Stimulated activated CD4-positive, alpha-beta T cell treated with anti-CD3 and anti-CD28 coated beads, Interleukin-1b, Interleukin-23, amount 100 ng/mL, for 24 hours (primary cell): Measurements from ENCODE around the gene MARS2.
"Not testable (repeated sequence)": the region's sequence is repeated elsewhere in the genome, so short reads cannot be mapped to it uniquely, and the experiment has no call there.

Experiments
- DNase-seq, 4 experiments: peaks; one replicate each; pipeline ENCODE4 v3.0.0-alpha.2; 2020; ENCODE audit warnings: low read depth in 4 of 4, low spot score in 1 of 4

Gene MARS2

DNA sequence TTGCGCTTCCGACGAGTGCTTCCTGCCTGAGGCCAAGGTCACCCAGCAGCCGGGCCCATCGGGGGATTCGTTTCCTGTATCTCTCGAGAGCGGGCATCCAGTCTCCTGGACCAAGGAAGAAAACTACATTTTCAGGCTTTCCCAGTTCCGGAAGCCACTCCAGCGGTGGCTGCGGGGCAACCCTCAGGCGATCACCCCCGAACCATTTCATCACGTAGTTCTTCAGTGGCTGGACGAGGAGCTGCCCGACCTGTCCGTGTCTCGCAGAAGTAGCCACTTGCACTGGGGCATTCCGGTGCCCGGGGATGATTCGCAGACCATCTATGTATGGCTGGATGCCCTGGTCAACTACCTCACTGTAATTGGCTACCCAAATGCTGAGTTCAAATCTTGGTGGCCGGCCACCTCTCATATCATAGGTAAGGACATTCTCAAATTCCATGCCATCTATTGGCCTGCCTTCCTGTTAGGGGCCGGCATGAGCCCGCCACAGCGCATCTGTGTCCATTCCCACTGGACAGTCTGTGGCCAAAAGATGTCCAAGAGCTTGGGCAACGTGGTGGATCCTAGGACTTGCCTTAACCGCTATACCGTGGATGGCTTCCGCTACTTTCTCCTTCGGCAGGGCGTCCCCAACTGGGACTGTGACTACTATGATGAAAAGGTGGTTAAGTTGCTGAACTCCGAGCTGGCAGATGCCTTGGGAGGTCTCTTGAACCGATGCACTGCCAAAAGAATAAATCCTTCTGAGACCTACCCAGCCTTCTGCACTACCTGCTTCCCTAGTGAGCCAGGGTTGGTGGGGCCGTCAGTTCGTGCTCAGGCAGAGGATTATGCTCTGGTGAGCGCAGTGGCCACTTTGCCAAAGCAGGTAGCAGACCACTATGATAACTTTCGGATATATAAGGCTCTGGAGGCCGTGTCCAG lies 1.0 kb downstream of the MARS2 start:
- DNase-seq, result no peak

DNA sequence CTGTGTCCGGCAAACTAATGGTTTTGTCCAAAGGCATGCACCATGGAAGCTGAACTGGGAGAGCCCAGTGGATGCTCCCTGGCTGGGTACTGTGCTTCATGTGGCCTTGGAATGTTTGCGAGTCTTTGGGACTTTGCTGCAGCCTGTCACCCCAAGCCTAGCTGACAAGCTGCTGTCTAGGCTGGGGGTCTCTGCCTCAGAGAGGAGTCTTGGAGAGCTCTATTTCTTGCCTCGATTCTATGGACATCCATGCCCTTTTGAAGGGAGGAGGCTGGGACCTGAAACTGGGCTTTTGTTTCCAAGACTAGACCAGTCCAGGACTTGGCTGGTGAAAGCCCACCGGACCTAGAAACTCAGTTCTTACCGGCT lies 1.7 kb downstream of the MARS2 start:
- no peak for DNase-seq

DNA sequence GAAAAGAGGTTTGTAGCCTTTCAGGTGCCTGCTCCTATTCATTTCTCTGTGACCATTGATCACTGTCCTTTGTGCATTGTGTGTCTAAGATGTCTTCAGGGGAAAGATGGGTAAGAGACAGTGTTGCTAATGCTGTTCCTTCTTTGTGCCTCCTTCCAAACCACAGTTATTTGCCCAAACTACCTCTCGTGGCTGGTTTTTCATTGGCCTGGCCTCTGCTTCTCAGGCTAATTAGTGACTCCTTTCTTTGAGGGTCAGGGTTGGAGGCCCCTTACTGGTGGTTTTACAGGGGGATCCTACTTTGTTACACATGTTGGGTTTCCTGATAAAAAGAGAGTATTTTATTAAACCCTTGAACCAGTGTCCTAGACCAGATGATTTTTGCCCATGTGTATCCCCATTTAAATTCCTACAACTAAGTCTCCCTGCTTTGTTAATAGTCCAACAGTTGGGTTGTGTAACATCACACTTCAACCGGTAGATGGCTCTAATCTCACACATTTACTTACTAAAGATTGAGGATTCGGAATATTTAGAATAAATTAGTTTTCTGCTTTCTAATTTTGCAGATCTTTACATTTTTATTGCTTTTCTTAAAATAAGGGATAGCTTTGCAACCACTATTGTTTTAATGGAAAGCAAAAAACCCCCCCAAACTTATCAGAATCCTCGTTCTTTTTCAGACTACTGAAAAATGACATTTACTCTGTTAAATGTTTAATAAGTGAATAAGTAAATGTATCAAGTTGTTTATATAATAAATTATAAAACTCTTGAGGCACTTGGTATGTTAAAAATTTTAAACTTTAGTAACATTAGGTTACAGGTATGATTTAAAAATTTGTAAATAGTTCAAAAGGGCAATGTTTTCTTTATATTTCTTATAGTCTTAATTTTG lies 2.4 kb downstream of the MARS2 start:
- DNase-seq, result no peak

DNA sequence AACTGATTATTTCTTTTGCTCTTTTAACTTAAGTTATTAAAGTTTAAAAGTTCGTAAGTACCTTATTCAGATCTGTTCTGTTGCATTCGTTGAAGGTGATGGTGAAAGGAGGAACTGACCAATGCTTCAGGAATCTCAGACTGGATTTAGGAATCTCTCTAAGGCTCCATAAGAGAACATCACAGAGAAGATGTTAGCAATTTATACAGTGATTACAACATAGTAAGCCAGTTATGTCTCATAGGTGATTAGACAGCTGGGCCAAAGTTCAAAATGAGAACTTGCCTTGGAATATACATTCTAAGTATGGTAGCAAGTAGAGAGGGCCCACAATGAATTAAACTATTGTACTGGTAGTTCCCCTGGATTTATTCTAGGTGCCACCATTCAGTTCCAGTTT lies 3.2 kb downstream of the MARS2 start:
- no peak for DNase-seq

DNA sequence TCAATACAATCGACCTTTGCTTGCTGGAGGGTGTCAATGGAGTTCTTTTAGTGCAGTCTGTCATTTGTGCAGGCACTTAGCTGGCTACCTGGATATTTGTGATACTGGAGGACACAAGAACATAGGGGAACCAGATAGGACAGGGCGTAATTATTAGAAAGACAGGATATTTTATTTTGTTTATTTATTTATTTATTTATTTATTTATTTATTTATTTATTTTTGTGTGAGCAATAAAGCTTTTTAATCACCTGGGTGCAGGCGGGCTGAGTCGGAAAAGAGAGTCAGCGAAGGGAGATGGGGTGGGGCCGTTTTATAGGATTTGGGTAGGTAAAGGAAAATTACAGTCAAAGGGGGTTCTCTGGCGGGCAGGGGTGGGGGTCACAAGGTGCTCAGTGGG lies 4.0 kb downstream of the MARS2 start:
- not testable (repeated sequence) for DNase-seq

DNA sequence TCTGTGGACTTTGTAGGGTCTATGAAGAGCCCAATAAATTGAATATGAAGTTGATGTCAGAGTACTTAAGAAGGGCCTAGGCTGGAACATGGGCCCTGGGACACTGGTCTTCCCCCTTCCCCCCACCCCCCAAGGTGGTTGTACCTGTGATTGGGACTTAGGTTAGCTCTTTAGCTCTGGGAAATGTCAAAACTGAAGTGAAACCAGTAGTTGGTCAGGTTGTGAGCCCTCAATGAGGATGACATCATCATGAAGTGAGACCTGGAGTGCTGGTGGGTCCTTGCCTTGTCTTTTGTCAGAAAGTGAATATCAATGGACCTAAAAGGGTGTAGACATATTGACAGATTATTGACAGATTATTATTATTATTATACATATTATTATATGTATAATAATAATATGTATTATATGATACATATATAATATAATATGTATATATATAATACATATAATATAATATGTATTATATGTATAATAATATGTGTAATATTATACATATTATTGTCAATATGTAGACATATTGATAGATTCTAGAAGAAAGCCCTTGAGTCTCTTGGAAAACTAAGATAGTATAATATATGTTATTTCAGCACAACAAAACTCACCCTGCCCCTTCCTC lies 5.4 kb downstream of the MARS2 start:
- DNase-seq, result no peak

DNA sequence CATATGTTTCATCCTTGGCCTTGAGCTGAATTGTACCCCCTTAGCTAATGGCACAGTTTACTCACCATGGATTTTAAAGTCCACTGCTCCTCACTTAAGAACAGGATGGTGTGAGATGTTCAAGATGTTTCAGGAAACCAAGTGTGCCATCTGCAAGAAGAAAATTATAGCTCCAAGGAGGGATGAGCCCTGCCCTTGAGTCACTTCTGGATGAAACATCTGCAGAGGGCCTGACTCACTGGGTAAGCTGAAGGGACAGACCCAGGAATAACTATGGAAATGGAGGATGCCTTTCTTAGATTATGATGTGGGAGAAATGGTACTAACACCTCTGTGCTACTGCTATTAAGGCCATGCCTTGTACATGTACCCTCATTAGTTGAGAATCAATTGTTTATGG lies 6.4 kb downstream of the MARS2 start:
- no peak for DNase-seq

DNA sequence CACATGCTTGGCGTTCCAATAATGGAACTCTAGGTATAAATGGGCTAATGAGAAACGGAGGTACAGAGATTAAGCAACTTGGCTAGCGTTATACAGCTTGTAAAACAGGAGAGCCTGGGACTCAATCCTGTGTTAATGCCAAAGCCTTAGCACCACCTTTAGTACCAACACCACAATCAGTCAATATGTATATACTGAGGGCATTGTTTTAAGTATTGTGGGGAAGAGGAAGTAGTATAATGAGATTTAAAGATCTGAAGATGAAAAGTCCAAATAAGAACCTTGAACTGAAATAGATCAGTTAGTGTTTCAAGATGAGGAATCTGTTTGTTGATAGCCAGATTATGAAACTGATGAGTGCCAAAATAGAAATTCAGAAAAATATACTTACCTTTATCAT lies 8.1 kb downstream of the MARS2 start:
- DNase-seq, result no peak

DNA sequence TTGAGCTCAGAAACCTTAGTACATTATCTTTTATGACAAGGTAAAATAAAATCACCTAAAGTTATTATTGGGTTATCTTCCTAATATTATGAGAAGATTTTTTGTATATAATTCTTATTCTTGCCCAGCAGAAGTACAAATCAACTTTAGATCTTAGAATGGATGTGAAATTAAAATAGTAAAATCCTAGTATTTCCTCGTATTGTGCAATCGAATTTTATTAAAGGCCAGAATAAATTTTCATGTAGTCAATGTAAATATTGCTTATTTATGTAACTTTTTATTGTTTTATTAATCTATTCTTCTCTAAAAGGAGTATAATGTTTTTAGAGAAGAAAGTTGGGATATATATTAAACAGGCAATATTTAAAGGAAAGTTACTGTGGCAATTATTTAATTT lies 12.7 kb downstream of the MARS2 start:
- no peak for DNase-seq

DNA sequence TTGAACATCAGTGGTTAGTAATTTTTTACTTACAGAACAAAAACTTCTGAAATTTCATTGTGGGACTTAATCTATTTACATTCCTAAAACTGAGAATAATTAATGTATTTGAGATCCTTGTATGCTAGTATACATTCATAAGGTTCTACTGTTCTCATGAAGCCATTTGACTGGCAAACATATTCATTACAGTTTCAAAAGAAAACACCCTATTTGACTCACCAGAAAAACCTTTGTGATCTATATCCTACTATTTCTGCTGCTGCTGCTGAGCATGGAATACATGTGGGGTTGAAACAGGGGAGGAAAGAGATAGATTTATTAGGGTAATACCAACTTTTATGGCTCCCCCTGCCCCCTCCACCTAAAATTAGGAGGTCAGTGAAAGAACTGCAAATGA lies 21.8 kb downstream of the MARS2 start:
- no peak for DNase-seq

DNA sequence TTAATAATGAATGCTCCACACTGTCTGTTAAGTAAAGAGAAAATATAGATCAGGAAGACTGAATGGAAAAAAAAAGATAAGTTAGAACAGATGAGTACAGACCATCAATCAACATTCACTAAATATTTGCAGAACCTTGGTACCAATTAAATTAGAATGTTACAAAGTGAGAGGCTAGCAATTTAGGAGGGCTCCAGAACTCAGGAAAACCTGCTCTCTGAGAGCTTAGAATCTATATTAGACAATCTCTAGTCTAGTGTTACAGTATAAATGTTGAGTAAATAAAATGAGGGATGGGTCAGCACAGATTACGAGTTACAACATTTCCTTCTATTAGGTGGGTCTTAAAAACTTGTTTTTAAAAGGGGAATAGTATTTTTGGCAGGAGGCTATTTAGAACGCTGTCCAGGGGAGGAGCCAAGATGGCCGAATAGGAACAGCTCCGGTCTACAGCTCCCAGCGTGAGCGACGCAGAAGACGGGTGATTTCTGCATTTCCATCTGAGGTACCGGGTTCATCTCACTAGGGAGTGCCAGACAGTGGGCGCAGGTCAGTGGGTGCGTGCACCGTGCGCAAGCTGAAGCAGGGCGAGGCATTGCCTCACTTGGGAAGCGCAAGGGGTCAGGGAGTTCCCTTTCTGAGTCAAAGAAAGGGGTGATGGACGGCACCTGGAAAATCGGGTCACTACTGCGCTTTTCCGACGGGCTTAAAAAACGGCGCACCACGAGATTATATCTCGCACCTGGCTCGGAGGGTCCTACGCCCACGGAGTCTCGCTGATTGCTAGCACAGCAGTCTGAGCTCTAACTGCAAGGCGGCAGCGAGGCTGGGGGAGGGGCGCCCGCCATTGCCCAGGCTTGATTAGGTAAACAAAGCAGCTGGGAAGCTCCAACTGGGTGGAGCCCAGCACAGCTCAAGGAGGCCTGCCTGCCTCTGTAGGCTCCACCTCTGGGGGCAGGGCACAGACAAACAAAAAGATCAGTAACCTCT lies 23.7 kb downstream of the MARS2 start:
- not testable (repeated sequence) for DNase-seq

DNA sequence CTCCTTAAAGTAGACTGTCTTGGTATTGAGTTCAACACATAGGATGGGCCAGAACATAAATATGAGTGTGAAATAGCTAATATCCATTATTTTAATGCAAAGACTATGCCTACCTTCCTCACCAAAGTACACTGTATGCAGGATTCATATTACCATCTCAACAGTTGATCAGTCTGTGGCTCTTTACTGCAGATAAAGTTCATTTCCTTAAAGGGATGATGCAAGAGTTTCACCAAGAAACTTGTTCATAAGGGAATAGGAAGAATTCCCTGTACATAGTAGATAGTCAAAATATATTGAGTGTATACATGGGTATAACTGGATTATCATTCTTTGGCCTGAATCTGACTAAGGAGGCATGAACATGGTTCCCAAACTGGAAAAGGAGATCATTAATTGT lies 35.0 kb downstream of the MARS2 start:
- DNase-seq, result no peak
